Colonic mucosa (tissue), 4 donors: ENCODE measurements around the gene ZNF750. TPM values are rescaled to one million over a fixed set of nuclear protein-coding genes. Genes with fewer than 3 reads are reported as not detected.

Experiments used
- DNase-seq: peaks from one replicate; pipeline ENCODE4 v3.0.0-alpha.2; 2020
- H3K27ac ChIP-seq: fragments of 200-600 bp; one replicate; pipeline ENCODE4 v1.8.0; 2021
- H3K27me3 ChIP-seq: fragments of 200-600 bp; one replicate; pipeline ENCODE4 v1.8.0; 2021
- H3K36me3 ChIP-seq: fragments of 200-600 bp; one replicate; pipeline ENCODE4 v1.8.0; 2021
- H3K4me1 ChIP-seq: fragments of 200-600 bp; one replicate; pipeline ENCODE4 v1.8.0; 2021; ENCODE audit warnings: mild to moderate bottlenecking
- H3K4me3 ChIP-seq: fragments of 200-600 bp; one replicate; pipeline ENCODE4 v1.8.0; 2021
- H3K9ac ChIP-seq, 2 donors: one replicate each; pipeline ENCODE4 v1.7.0; 2013; ENCODE audit warnings: control low read depth in 2 of 2, low read depth in 2 of 2, low read length in 2 of 2
- H3K9me3 ChIP-seq: fragments of 200-600 bp; one replicate; pipeline ENCODE4 v1.8.0; 2021
- CTCF ChIP-seq: fragments of 200-600 bp; IDR thresholded peaks from one replicate; pipeline ENCODE4 v1.8.0; 2022; ENCODE audit warnings: antibody characterized with exemption, mild to moderate bottlenecking
- intact Hi-C: fragments of 100-400 bp; cut with DNase I; formaldehyde crosslinking; loops from one replicate; pipeline ENCODE4 v1.14.1; 2022
- total RNA-seq, 2 donors: library from RNA; stranded (reverse); fragmentation: NEBNext Ultra II Directional in 1 of 2; extraction: Animal tissue kit (Norgen Biotek cat#: 25700) in 1 of 2; gene quantifications; one replicate each; pipeline ENCODE4 v1.2.1, GENCODE V29; 2021
- donor health status: healthy.
- donor health status: DM: no; HTN: no; CAD: no.
- donor health status: DM: no; HTN: no; CAD: no.

ZNF750 gene
- total RNA-seq, 2 donors from 2014 or later: not detected

DNA sequence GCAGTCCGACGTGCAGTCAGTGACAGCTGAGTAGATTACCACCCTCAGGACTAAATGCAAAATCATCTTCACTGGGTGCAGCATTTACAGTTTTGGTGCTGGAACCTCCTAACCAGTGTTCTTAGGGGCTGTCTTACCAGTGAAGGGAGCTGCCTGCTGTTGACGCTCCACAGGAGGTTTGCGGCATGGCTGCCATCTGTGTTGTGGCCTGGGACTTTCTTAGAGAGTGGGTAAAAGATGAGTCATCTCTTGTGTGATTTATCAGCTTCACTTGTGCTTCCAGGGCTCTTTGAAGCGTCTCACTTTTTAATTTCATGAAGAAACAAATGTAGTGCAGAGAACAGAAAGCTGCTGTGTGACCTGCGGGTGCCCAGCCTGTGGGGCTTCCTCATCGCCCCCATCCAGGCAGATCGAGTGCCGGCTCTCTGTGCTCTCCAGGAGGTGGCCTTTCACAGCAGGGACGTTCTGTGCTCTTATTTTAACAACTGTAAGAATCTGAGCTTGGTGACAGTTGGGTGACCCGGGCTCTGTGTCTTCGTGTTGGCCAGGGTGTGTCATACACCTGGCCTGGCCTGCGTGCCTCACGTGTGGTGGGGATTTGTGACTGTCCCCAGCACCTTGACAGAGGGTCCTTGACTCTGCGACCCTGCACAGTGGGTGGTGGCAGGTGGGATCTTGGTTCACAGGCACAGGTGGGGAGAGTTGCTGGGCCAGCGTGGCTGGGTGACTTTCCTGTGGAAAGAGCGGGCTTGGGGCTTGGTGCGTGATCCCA is 24.3 kb upstream of the ZNF750 start:
- Histone ChIP-seq H3K27me3 (no peaks in the 10 kb centered on the region), H3K9me3 (no peaks in the 10 kb centered on the region), H3K36me3 (no peaks in the 10 kb centered on the region), H3K9ac (peak overlapping the region; percentile 34 to 41), H3K4me1 (no peaks in the 10 kb centered on the region), H3K27ac (peak overlapping the region; percentile 47), H3K4me3 (no peak overlapping the region)
- DNase-seq: no peak
- intact Hi-C loops: no loop called here
- no peak for TF ChIP-seq CTCF

GRCh38 chr17:82863383-82863940 is 23.6 kb upstream of the ZNF750 start:
- Histone ChIP-seq H3K27ac (peak overlapping the region; percentile 47), H3K9ac (peak overlapping the region in 1 of 2 donors; percentile 34), H3K9me3 (no peaks in the 10 kb centered on the region), H3K4me1 (no peaks in the 10 kb centered on the region), H3K27me3 (no peaks in the 10 kb centered on the region), H3K36me3 (no peaks in the 10 kb centered on the region), H3K4me3 (no peak overlapping the region)
- intact Hi-C loops: no loop called here
- no peak for DNase-seq
- no peak for TF ChIP-seq CTCF

DNA sequence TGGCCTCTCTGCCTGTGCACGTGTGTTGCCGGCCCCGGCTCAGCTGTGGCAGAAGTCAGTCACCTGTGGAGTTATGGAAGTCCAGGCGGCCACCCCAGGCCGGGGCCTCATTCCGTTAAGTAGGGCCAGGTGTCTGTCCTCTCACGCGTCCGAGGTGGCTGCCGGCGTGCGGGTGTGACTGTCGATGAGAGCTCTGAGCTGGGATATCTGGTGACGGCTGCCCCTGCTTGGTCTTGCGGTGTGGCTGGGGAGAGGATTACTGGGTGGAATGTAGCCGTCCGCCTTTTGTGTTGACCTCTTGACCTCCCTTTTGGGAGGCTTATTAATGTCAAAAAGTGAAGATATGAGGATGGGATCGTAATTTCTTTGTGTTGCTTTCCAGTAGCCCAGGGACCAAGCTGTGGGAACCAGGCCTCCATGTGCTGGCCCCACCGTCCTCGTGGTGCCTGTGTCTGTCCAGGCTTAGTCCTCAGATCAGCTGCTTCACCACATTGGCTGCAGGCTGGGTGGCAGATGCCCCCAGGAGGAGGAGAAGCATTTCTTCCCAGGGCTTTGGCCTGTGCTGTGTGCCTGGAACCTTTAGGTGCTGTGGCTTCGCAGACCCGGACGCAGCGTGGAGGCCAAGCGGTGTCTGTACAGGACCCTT is 23.0 kb upstream of the ZNF750 start:
- intact Hi-C loops: no loop called here
- Histone ChIP-seq H3K4me1 (no peaks in the 10 kb centered on the region), H3K9me3 (no peaks in the 10 kb centered on the region), H3K4me3 (no peak overlapping the region), H3K36me3 (no peaks in the 10 kb centered on the region), H3K9ac (no peak overlapping the region), H3K27ac (no peak overlapping the region), H3K27me3 (no peaks in the 10 kb centered on the region)
- no peak for TF ChIP-seq CTCF
- no peak for DNase-seq

DNA sequence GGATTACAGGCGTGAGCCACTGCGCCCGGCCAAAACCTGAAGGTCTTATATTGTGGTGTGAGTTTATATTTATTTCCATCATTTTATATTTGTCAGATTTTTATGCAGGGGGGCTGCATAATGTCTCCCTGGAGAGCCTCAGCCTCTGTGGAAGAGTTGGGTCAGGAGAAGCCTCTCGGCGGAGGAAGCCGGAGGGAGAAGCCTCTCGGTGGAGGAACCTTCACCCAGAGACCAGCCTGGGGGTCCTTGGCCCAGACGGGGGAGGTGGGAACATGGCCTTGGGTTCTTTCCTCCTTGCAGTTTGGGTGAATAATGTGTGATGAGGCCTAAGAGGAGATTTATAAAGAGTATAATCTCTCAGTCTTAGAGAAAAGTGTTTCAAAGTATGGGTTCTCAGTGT is 22.4 kb upstream of the ZNF750 start:
- TF ChIP-seq CTCF: no peak
- Histone ChIP-seq H3K27ac (no peak overlapping the region), H3K9ac (no peak overlapping the region), H3K27me3 (no peaks in the 10 kb centered on the region), H3K4me3 (no peak overlapping the region), H3K9me3 (no peaks in the 10 kb centered on the region), H3K36me3 (no peaks in the 10 kb centered on the region), H3K4me1 (no peaks in the 10 kb centered on the region)
- intact Hi-C loops: no loop called here
- DNase-seq: no peak

DNA sequence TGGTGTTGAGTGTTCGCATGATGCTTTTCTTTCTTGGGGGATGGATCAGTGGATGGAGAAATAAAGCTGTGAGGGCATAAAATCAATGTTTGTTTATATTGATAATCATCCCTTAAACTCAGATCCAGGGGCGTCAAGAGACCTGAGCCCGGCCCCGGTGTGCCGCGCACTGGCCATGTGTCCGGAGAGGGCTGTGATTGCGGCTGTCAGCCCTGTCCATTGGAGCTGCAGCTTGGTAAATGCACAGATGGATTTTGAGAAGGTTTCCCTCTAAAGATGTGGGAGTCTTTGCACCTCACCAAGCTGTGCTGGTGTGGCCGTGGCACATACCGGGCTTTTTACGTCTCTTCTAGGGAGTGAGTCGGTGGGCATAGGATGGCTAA is 21.6 kb upstream of the ZNF750 start:
- DNase-seq: no peak
- Histone ChIP-seq H3K4me3 (no peak overlapping the region), H3K9ac (no peak overlapping the region), H3K27me3 (no peaks in the 10 kb centered on the region), H3K27ac (no peak overlapping the region), H3K9me3 (no peaks in the 10 kb centered on the region), H3K4me1 (no peaks in the 10 kb centered on the region), H3K36me3 (no peaks in the 10 kb centered on the region)
- TF ChIP-seq CTCF: no peak
- intact Hi-C loops: no loop called here
